Progenitor cell of endocrine pancreas (in vitro differentiated cells): Measurements from ENCODE around the gene ZNF497. TPM values are rescaled to one million over a fixed set of nuclear protein-coding genes. Genes with fewer than 3 reads are reported as not detected.
A peak's percentile ranks its signal among the peaks of the same experiment; 100 is the strongest.

Experiments used
- DNase-seq: peaks from one replicate; pipeline ENCODE4 v3.0.0; 2021; ENCODE audit warnings: low spot score; ENCODE audit not compliant: unreplicated experiment
- H3K27ac Mint-ChIP-seq: 2 replicates; pipeline ENCODE4 v1.8.0; 2021; ENCODE audit warnings: mild to moderate bottlenecking, moderate library complexity, mixed read lengths
- H3K27me3 Mint-ChIP-seq: 2 replicates; pipeline ENCODE4 v1.8.0; 2021; ENCODE audit warnings: mixed read lengths
- H3K36me3 Mint-ChIP-seq: 2 replicates; pipeline ENCODE4 v1.8.0; 2022; ENCODE audit warnings: mixed read lengths; ENCODE audit not compliant: insufficient read depth
- H3K4me1 Mint-ChIP-seq: 2 replicates; pipeline ENCODE4 v1.8.0; 2021; ENCODE audit warnings: low read depth, mixed read lengths
- H3K4me3 Mint-ChIP-seq: 2 replicates; pipeline ENCODE4 v1.8.0; 2021; ENCODE audit warnings: low read depth, mild to moderate bottlenecking, moderate library complexity, mixed read lengths
- H3K9me3 Mint-ChIP-seq: 2 replicates; pipeline ENCODE4 v1.8.0; 2021; ENCODE audit warnings: low read depth, mixed read lengths
- total RNA-seq: library from RNA; stranded (reverse); gene quantifications from 2 replicates; pipeline ENCODE4 v1.2.1, GENCODE V29; 2021
- TF ChIP-seq, protein P1 (sequence below): fragments of 200-600 bp; sonication (generic); IDR thresholded peaks from one replicate; pipeline ENCODE4 v1.5.0; 2021; ENCODE audit warnings: antibody characterized with exemption, mild to moderate bottlenecking; ENCODE audit not compliant: unreplicated experiment

ZNF497 gene
- total RNA-seq, 1 donor from 2014 or later, result 13.4 TPM

DNA sequence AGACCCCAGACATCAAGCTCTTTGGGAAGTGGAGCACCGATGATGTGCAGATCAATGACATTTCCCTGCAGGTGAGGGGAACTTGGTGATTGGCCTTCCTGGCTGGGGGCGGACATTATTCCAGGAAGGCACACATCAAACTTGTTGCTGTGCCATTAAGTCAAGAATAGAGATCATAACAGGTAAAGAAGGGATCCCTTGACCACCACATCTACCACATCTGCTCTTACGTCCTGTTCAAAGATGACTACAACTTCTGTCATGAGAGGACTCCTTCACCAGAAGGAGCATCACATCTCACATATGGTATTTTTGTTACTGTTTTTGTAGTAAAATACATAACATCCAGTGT, 25.6 kb upstream of the ZNF497 start:
- Mint-ChIP-seq H3K27me3 (no peaks in the 10 kb centered on the region), H3K9me3 (no peaks in the 10 kb centered on the region), H3K4me1 (peaks cover 14% of the 10 kb centered on the region), H3K4me3 (peak overlapping the region; percentile 95), H3K36me3 (peaks cover 16% of the 10 kb centered on the region), H3K27ac (peak overlapping the region; percentile 86)
- TF ChIP-seq, protein P1, sequence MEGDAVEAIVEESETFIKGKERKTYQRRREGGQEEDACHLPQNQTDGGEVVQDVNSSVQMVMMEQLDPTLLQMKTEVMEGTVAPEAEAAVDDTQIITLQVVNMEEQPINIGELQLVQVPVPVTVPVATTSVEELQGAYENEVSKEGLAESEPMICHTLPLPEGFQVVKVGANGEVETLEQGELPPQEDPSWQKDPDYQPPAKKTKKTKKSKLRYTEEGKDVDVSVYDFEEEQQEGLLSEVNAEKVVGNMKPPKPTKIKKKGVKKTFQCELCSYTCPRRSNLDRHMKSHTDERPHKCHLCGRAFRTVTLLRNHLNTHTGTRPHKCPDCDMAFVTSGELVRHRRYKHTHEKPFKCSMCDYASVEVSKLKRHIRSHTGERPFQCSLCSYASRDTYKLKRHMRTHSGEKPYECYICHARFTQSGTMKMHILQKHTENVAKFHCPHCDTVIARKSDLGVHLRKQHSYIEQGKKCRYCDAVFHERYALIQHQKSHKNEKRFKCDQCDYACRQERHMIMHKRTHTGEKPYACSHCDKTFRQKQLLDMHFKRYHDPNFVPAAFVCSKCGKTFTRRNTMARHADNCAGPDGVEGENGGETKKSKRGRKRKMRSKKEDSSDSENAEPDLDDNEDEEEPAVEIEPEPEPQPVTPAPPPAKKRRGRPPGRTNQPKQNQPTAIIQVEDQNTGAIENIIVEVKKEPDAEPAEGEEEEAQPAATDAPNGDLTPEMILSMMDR, result no peak
- no peak for DNase-seq

DNA sequence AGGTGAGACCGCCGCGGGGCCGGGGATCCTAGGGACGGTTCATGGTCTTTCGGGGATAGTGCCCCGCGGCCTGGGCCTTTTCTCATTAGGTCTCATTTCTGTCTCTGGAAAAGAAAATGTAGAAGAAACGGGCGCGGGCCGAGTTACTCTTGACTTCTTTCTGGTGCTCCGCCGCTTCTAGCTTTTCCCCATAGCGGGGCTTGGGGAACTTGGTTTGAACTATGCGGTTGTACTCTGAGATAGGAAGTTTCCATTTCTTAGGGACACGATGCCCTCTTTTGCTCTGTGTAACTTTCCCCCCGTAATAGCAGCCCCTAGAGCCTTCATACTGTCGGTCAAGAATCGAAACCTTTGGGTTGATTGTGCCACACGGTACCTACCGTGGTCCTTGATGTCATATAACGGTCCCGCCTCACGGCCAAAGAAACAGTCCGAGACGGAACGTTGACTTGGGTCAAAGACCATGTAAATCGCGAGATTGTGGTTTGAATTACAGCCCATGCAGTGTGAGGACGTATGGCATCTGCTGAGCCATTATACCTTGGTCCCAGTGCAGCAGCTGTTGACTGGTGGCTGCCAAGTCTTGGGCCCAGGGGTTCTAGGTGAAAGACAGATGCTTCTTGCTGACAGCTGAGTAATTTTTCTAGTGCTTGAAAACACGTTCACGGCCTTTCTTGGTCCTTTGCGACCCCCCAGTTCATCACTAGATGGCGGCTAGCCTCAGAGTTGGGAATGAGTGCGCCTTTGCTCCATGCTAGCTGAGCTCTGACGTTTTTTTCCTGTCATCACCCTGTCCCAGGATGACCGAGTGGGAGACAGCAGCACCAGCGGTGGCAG, 25.0 kb upstream of the ZNF497 start:
- Mint-ChIP-seq H3K36me3 (peaks cover 12% of the 10 kb centered on the region), H3K9me3 (no peaks in the 10 kb centered on the region), H3K4me3 (peak overlapping the region; percentile 95), H3K27ac (peak overlapping the region; percentile 99), H3K4me1 (peaks cover 14% of the 10 kb centered on the region), H3K27me3 (no peaks in the 10 kb centered on the region)
- no peak for DNase-seq
- TF ChIP-seq, protein P1, result no peak

DNA sequence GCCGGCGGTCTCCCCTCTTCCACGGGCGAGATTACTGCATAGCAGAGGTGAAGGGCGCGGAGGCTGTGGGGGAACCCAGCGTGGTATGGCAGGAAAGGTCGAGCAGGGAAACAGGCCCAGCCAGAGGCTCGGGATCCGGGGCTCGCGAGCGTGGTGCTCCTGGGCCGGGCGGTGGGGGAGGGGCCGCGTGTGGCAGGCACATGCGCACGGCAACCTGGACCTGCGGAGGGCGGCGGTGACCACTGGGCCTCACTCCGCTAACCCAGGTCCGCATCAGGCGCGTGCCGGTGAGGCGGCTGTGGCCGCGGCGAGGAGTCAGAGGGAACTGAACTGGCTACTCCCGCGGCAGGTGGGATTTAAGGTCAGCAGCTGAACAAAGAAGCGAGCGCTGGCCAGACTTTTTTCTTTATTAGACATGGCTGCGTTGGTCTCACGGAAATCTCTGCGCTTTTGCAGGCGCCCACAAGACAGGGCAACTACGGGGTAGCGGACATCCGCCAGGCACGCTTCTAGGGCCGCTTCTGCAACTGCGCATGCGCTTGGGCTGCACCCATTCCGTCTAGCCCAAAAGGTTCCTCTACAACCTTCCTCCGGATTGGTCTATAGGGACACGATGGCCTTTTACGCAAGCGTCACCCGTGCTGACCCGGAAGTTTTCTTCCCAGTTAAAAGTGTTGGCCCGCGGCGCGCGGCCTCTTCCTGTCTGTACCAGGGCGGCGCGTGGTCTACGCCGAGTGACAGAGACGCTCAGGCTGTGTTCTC, 24.2 kb upstream of the ZNF497 start, which contains the start of gene RPS5:
Gene RPS5 (plus strand): TSS at position 694 of the 762 bp plus-strand sequence. CDS start 869 bp downstream, outside the sequence.
- no peaks in the 10 kb centered on the region for H3K9me3 Mint-ChIP-seq
- H3K36me3 Mint-ChIP-seq, result peaks cover 12% of the 10 kb centered on the region
- TF ChIP-seq, protein P1, result no peak
- H3K27ac Mint-ChIP-seq, result peak within 1 kb of the TSS; percentile 99
- peaks cover 18% of the 10 kb centered on the region for H3K4me1 Mint-ChIP-seq
- peak; percentile 86 for DNase-seq
- H3K4me3 Mint-ChIP-seq, result peak within 1 kb of the TSS; percentile 95
- no peaks in the 10 kb centered on the region for H3K27me3 Mint-ChIP-seq

DNA sequence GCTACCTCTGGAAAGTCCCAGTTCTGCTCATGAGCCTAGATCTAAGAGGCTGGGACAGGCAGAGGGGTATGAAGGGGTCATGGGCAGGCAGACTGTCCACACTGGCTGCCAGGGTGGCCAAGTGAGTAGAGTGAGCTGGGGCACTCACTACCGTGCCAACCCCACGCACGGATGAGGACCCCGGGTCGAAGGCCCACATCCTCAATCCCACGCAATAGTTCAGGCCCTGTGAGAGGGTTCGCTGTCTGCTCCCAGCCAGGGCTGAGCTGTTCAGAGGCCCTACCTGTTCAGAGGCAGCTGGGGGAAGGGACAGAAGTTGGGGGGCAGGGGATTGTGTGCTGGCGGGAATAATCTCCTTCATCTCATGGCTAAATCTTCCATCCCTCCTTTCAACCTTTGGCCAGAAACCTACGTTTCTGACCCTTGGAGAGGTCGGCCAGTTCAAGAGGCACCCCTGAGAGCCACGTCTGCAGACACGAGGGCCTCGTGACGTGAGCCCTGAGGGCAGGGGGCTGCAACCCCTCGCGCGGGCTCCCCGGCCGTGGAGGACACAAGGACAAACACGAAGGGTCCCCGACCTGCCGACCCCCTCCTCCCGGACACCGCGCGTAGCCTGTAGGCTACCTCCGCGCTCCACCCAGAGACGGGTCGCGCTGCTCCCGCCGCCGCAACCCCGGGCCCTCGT, 23.5 kb upstream of the ZNF497 start:
- peak overlapping the region; percentile 95 for H3K4me3 Mint-ChIP-seq
- DNase-seq, result no peak
- TF ChIP-seq, protein P1, result no peak
- H3K27me3 Mint-ChIP-seq, result no peaks in the 10 kb centered on the region
- H3K9me3 Mint-ChIP-seq, result no peaks in the 10 kb centered on the region
- H3K27ac Mint-ChIP-seq, result peak overlapping the region; percentile 99
- H3K36me3 Mint-ChIP-seq, result peaks cover 12% of the 10 kb centered on the region
- peaks cover 19% of the 10 kb centered on the region for H3K4me1 Mint-ChIP-seq
